ENCODE measurements around the gene TMEM87B. TPM values are rescaled to one million over a fixed set of nuclear protein-coding genes. Genes with fewer than 3 reads are reported as not detected.

TMEM87B gene
- total RNA-seq, 1 experiment from 2014 or later = 14.8 TPM

DNA sequence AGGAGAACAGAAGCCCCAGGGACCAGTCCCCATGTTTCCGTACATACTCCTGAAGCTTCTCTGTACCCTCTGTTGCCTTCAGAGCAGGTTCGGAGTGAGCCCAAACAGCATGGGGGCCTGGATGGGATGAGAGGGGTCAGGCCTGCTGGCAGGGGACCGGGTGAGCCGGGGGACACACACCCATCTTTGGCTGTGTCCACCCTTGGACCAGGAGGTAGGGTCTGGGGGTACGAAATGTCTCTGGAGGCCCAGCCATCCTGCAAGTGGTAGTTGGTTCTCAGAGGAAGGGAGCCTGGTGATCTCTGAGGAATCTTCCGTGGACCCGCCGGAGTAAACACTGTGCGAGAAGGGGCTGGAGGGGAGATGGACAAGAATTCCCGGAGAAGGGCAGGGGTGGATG lies 98.4 kb downstream of the TMEM87B start:
- no peaks in the 10 kb centered on the region for H4K20me1 ChIP-seq (ENCODE audit: insufficient read depth)
- ChIA-PET POLR2A (no interaction called here), RAD21 (ENCODE audit: low non-redundant PET in 1 of 2, low total read pairs in 2 of 2, uncharacterized antibody in 2 of 2, unreplicated experiment in 2 of 2) (no interaction called here), CTCF (no interaction called here)
- no peak overlapping the region for H3K4me3 ChIP-seq (replicated peaks in 1 of 2; ENCODE audit: low read depth in 1 of 2, low read length in 2 of 2)
- intact Hi-C loops (cut with micrococcal nuclease) = no loop called here
- no peak overlapping the region for H3K9ac ChIP-seq (ENCODE audit: low read length)
- H3K79me2 ChIP-seq (ENCODE audit: insufficient read depth, low read length) = no peaks in the 10 kb centered on the region
- H3K9me3 ChIP-seq (ENCODE audit: control insufficient read depth in 1 of 2, insufficient read depth in 1 of 2, low read depth in 1 of 2, low read length in 2 of 2) = no peaks in the 10 kb centered on the region
- no peaks in the 10 kb centered on the region for H3K9me2 ChIP-seq (ENCODE audit: insufficient read depth)
- ATAC-seq = no peak
- H3K4me2 ChIP-seq (ENCODE audit: low read length) = no peak overlapping the region
- H3K4me1 ChIP-seq (ENCODE audit: control insufficient read depth in 1 of 2, insufficient read depth in 2 of 2, low read length in 2 of 2) = no peaks in the 10 kb centered on the region
- no peaks in the 10 kb centered on the region for H3K27me3 ChIP-seq (ENCODE audit: insufficient read depth, low read length)
- H3K27ac ChIP-seq (ENCODE audit: low read depth, low read length) = no peak overlapping the region
- no peak overlapping the region for H2AFZ ChIP-seq (ENCODE audit: low read depth, low read length, poor library complexity, severe bottlenecking)
- H3K36me3 ChIP-seq (ENCODE audit: control insufficient read depth in 1 of 2, insufficient read depth in 2 of 2, low read length in 2 of 2) = no peaks in the 10 kb centered on the region
- no TSS peak for BruUV-seq (replicated peaks)
- TF ChIP-seq CEBPB (IDR thresholded peaks at IDR 0.05; ENCODE audit: low read depth) = no peak
- TF ChIP-seq ZNF274 (IDR thresholded peaks at IDR 0.05; ENCODE audit: low read depth, low read length) = no peak
- TF ChIP-seq EZH2phosphoT487 (IDR thresholded peaks at IDR 0.05; ENCODE audit: borderline replicate concordance) = no peak
- no peak for TF ChIP-seq CBX3 (IDR thresholded peaks at IDR 0.05; ENCODE audit: low read depth)
- TF ChIP-seq CTCF (IDR thresholded peaks at IDR 0.05 in 2 of 3, conservative IDR thresholded peaks at IDR 0.05 in 1 of 3; ENCODE audit: borderline replicate concordance in 1 of 3, insufficient read depth in 1 of 3, low read depth in 2 of 3, low read length in 2 of 3) = no peak
- no peak for TF ChIP-seq EZH2 (IDR thresholded peaks at IDR 0.05)
- no peak for TF ChIP-seq ELF1 (IDR thresholded peaks at IDR 0.05; ENCODE audit: borderline replicate concordance, low read depth)
- no peak for TF ChIP-seq ZFX (IDR thresholded peaks at IDR 0.05)
- no peak for TF ChIP-seq MAX (IDR thresholded peaks at IDR 0.05)
- no peak for TF ChIP-seq TCF7L2 (IDR thresholded peaks at IDR 0.05; ENCODE audit: borderline replicate concordance, extremely low read depth, insufficient read depth, insufficient read length)
- no peak for DNase-seq (ENCODE audit: low read depth, low spot score)

Data from HCT116 (cell line).